HepG2 (cell line): ENCODE data around the gene CEACAM5. TPM values are rescaled to one million over a fixed set of nuclear protein-coding genes. Genes with fewer than 3 reads are reported as not detected.
A peak's percentile ranks its signal among the peaks of the same experiment; 100 is the strongest.

Experiments
- ATAC-seq: fragments of 200-7000 bp; cut with Tn5 transposase; 3 replicates; pipeline ENCODE4 v1.9.1; 2020; ENCODE audit warnings: mild to moderate bottlenecking, moderate library complexity
- BruUV-seq: library from RNA; stranded (reverse); fragments of 400-500 nt; replicated peaks from 2 replicates; lab custom pipeline; 2021; lab: Mats Ljungman, UMichigan
- CTCF ChIA-PET: fragments of 300-600 bp; formaldehyde crosslinking; extraction: SDS; loops from one replicate; lab custom pipeline; 2021; ENCODE audit warnings: low total read pairs, inconsistent platforms, low intra/inter-chr PET ratio; lab: Yijun Ruan, JAX
- POLR2A ChIA-PET: fragments of 350-600 bp; sonication (Branson Sonifier 250); formaldehyde crosslinking; loops from one replicate; lab custom pipeline; 2020; ENCODE audit warnings: antibody characterized with exemption, inconsistent platforms; lab: Yijun Ruan, JAX
- DNase-seq: peaks from one replicate; pipeline ENCODE4 v3.0.0-alpha.2; 2015; ENCODE audit warnings: low spot score
- FAIRE-seq: peaks from 3 replicates; lab custom pipeline; 2011; peaks lifted over from hg19 to GRCh38; lab: Jason Lieb, UNC
- H2AFZ ChIP-seq: one replicate; pipeline ENCODE4 v1.6.1; 2011; ENCODE audit warnings: low read length, inconsistent platforms
- H3K27ac ChIP-seq: fragments of 300-600 bp; 3 replicates; pipeline ENCODE4 v1.8.0; 2011; ENCODE audit warnings: mixed run types, mild to moderate bottlenecking, mixed read lengths, low read length, inconsistent platforms; ENCODE audit not compliant: insufficient read depth; ENCODE audit errors: extremely low read length
- H3K27me3 ChIP-seq, 2 experiments: fragments of 200-600 bp in 1 of 2; 2 replicates in 1 of 2; 3 replicates in 1 of 2; pipeline versions ENCODE4 v1.6.0 to v1.8.0; 2011; ENCODE audit warnings: low read length in 2 of 2, mild to moderate bottlenecking in 2 of 2, moderate library complexity in 2 of 2, inconsistent platforms in 1 of 2; ENCODE audit not compliant: insufficient read depth in 2 of 2, control insufficient read depth in 1 of 2
- H3K36me3 ChIP-seq, 2 experiments: fragments of 200-600 bp in 1 of 2; replicated peaks in 1 of 2; 2 replicates in 1 of 2; 3 replicates in 1 of 2; pipeline versions ENCODE4 v1.5.1 to v1.8.0; 2011; ENCODE audit warnings: low read length in 2 of 2, inconsistent platforms in 1 of 2; ENCODE audit not compliant: insufficient read depth in 2 of 2, control insufficient read depth in 1 of 2
- H3K4me1 ChIP-seq: 2 replicates; pipeline ENCODE4 v1.5.1; 2012; ENCODE audit warnings: low read length, inconsistent platforms; ENCODE audit not compliant: insufficient read depth
- H3K4me2 ChIP-seq: 2 replicates; pipeline ENCODE4 v1.6.0; 2011; ENCODE audit warnings: low read depth, low read length, inconsistent platforms
- H3K4me3 ChIP-seq, 3 experiments: fragments of 200-600 bp in 1 of 3; sonication (generic), shearing (Covaris generic) in 1 of 3; replicated peaks in 1 of 3; 2 replicates each; pipeline ENCODE4 v1.5.1; 2011 to 2016; ENCODE audit warnings: low read length in 3 of 3, inconsistent platforms in 2 of 3, low read depth in 2 of 3, mild to moderate bottlenecking in 2 of 3, control low read depth in 1 of 3, mixed read lengths in 1 of 3; ENCODE audit not compliant: insufficient read depth in 1 of 3
- H3K79me2 ChIP-seq: one replicate; pipeline ENCODE4 v1.6.1; 2011; ENCODE audit warnings: low read length, inconsistent platforms; ENCODE audit not compliant: insufficient read depth
- H3K9ac ChIP-seq: 2 replicates; pipeline ENCODE4 v1.6.0; 2011; ENCODE audit warnings: mild to moderate bottlenecking, low read depth, low read length, inconsistent platforms; ENCODE audit not compliant: insufficient read depth
- H3K9me3 ChIP-seq: 2 replicates; pipeline ENCODE4 v1.5.1; 2012; ENCODE audit warnings: mild to moderate bottlenecking, low read length
- H4K20me1 ChIP-seq: 2 replicates; pipeline ENCODE4 v1.6.0; 2011; ENCODE audit warnings: inconsistent platforms, mild to moderate bottlenecking, low read length, moderate library complexity; ENCODE audit not compliant: insufficient read depth
- GFI1 ChIP-seq: sonication (generic); formaldehyde crosslinking; IDR thresholded peaks from 2 replicates; pipeline ENCODE4 v1.5.0; 2020; ENCODE audit warnings: missing genetic modification reagents, mild to moderate bottlenecking, borderline replicate concordance
- KDM2A ChIP-seq: sonication (generic); formaldehyde crosslinking; IDR thresholded peaks from 2 replicates; pipeline ENCODE4 v1.4.0; 2020; ENCODE audit warnings: low read depth, missing genetic modification reagents, borderline replicate concordance
- MIER3 ChIP-seq: IDR thresholded peaks from 2 replicates; pipeline ENCODE4 v1.6.1; 2016; ENCODE audit warnings: missing compliant biosample characterization, borderline replicate concordance
- MYC ChIP-seq: sonication (generic); formaldehyde crosslinking; IDR thresholded peaks from 2 replicates; pipeline ENCODE4 v1.9.0; 2021; ENCODE audit warnings: missing genetic modification reagents, borderline replicate concordance
- REPIN1 ChIP-seq: sonication (generic); formaldehyde crosslinking; IDR thresholded peaks from 2 replicates; pipeline ENCODE4 v1.8.0; 2022; ENCODE audit warnings: missing genetic modification reagents, low read depth, mild to moderate bottlenecking, borderline replicate concordance
- ZNF263 ChIP-seq: sonication (generic); formaldehyde crosslinking; IDR thresholded peaks from 2 replicates; pipeline ENCODE4 v1.4.0; 2020; ENCODE audit warnings: missing genetic modification reagents
- ZNF33A ChIP-seq: sonication (generic); formaldehyde crosslinking; IDR thresholded peaks from 2 replicates; pipeline ENCODE4 v1.5.1; 2020; ENCODE audit warnings: missing genetic modification reagents, mild to moderate bottlenecking, moderate library complexity, borderline replicate concordance
- ZNF343 ChIP-seq: sonication (generic); formaldehyde crosslinking; IDR thresholded peaks from 2 replicates; pipeline ENCODE4 v1.4.0; 2020; ENCODE audit warnings: mild to moderate bottlenecking, missing genetic modification reagents
- ZNF709 ChIP-seq: sonication (generic); formaldehyde crosslinking; IDR thresholded peaks from 2 replicates; pipeline ENCODE4 v1.5.0; 2020; ENCODE audit warnings: mild to moderate bottlenecking, missing genetic modification reagents
- ZNF724P ChIP-seq: sonication (generic); formaldehyde crosslinking; IDR thresholded peaks from 2 replicates; pipeline ENCODE4 v1.8.0; 2022; ENCODE audit warnings: missing genetic modification reagents, borderline replicate concordance
- ZNF839 ChIP-seq: sonication (generic); formaldehyde crosslinking; IDR thresholded peaks from 2 replicates; pipeline ENCODE4 v1.4.0; 2020; ENCODE audit warnings: missing genetic modification reagents, mild to moderate bottlenecking, borderline replicate concordance
- WGBS: methylation state at CpG from one replicate; pipeline ENCODE4 v1.1.6; 2017; ENCODE audit warnings: low lambda C conversion rate; 5-methylcytosine and 5-hydroxymethylcytosine counted together
- in situ Hi-C: cut with HindIII; loops from 2 replicates; pipeline ENCODE4 v1.10.0; 2017; ENCODE audit warnings: low pct_unique_long_range_greater_than_20kb; ENCODE audit not compliant: extremely low pct_ligation_motif_present
- intact Hi-C: fragments of 100-400 bp; cut with micrococcal nuclease; formaldehyde crosslinking; loops from one replicate; pipeline ENCODE4 v1.10.0; 2022; ENCODE audit not compliant: unreplicated experiment
- polyA plus RNA-seq, 8 experiments: library from polyadenylated mRNA; depleted of rRNA in 3 of 8; stranded (reverse) in 7 of 8; unstranded in 1 of 8; fragments of >200 nt; fragmentation: Illumina TruSeq in 4 of 8; extraction: Trizol in 4 of 8; gene quantifications; 2 replicates each; pipeline versions ENCODE4 v1.2.1 to v1.2.3, GENCODE V29; 2011 to 2016; ENCODE audit warnings: low read depth in 4 of 8, missing spikeins in 1 of 8, mixed read lengths in 1 of 8; ENCODE audit not compliant: insufficient read depth in 1 of 8
- total RNA-seq, 5 experiments: library from RNA; depleted of rRNA; stranded (reverse); fragments of >200 nt; fragmentation: Illumina TruSeq; extraction: Trizol; gene quantifications; 2 replicates each; pipeline ENCODE4 v1.2.3, GENCODE V29; 2016; ENCODE audit warnings: low read depth in 1 of 5
- TF ChIP-seq, protein P1 (sequence below): IDR thresholded peaks from 2 replicates; pipeline ENCODE4 v1.6.1; 2016; ENCODE audit warnings: mild to moderate bottlenecking, missing biosample characterization, missing genetic modification reagents

The CEACAM5 gene
- total and polyA plus RNA-seq, 2 of the 13 experiments (the other 11 are each of a cell fraction or from before 2014, with no cell fraction given), result not detected

- CTCF ChIA-PET, result no interaction called here
- Histone ChIP-seq H3K79me2 (no peaks in the 10 kb centered on the region), H3K4me1 (no peaks in the 10 kb centered on the region), H3K27ac (no peak within 1 kb of the TSS), H3K4me2 (no peak within 1 kb of the TSS)
- no peak for TF ChIP-seq ZNF839 (CRISPR knock-in tag)
- peak; percentile 38; the same call in 1 of the 2 replicates for TF ChIP-seq ZNF263 (CRISPR knock-in tag)
- TF ChIP-seq, all 625 proteins: peak for 1
- no peak within 1 kb of the TSS for H3K4me3 ChIP-seq
- H3K9ac ChIP-seq, result no peak within 1 kb of the TSS
- H2AFZ ChIP-seq, result no peak within 1 kb of the TSS
- no peaks in the 10 kb centered on the region for H4K20me1 ChIP-seq
- FAIRE-seq (no peak), ATAC-seq (no peak), DNase-seq (no peak)
- POLR2A ChIA-PET, result no interaction called here
- H3K36me3 ChIP-seq, result no peaks in the 10 kb centered on the region
- no TSS peak for BruUV-seq
- 2% methylated on average over 3 of the region's 3 CpGs for WGBS
- H3K9me3 ChIP-seq, result no peaks in the 10 kb centered on the region
- in situ Hi-C loops, result no loop called here
- H3K27me3 ChIP-seq, result peaks cover 0 to 11% of the 10 kb centered on the region in 2 experiments; a peak in 1 of 5 replicates
- intact Hi-C loops, result no loop called here
Observed at GRCh38 chr19:41755328-41755913, 47.0 kb downstream of the CEACAM5 start, which contains the start of gene CEACAM6. CEACAM6 (plus strand) TSS chr19:41755530; CDS start chr19:41755639, 109 bp downstream.

DNA sequence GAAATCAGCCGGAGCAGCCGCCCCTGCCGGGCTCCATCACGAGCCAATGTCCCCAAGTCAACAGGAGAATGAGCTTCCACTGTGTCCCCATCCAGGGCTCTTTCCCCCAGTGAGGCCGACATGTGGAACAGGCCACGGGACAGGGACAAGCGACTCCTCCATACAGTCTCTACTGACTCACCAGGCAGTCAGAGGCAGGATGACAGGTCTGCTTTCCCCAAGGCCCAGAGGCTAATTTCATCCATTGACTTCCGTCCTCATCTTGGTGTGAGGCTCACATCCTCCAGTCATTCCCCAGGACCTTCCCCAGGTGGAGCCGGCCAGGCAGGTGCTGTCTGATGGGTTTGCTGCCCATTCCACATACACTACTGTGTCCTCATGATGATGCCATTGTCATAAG lies 50.4 kb downstream of the CEACAM5 start:
- Histone ChIP-seq H3K9ac (no peak overlapping the region), H4K20me1 (no peaks in the 10 kb centered on the region), H3K4me3 (no peak overlapping the region), H3K4me1 (no peaks in the 10 kb centered on the region), H3K4me2 (no peak overlapping the region), H3K27me3 (peaks cover 0 to 18% of the 10 kb centered on the region in 2 experiments; a peak in 1 of 5 replicates), H2AFZ (no peak overlapping the region), H3K79me2 (no peaks in the 10 kb centered on the region), H3K27ac (no peak overlapping the region), H3K9me3 (no peaks in the 10 kb centered on the region), H3K36me3 (no peaks in the 10 kb centered on the region)
- POLR2A ChIA-PET, result no interaction called here
- TF ChIP-seq ZNF724P, result no peak
- no peak for TF ChIP-seq ZNF33A (CRISPR knock-in tag)
- TF ChIP-seq ZNF709 (CRISPR knock-in tag), result no peak
- no peak for TF ChIP-seq REPIN1 (CRISPR knock-in tag)
- TF ChIP-seq MIER3, result no peak
- no peak for TF ChIP-seq MYC (CRISPR knock-in tag)
- TF ChIP-seq, protein P1, sequence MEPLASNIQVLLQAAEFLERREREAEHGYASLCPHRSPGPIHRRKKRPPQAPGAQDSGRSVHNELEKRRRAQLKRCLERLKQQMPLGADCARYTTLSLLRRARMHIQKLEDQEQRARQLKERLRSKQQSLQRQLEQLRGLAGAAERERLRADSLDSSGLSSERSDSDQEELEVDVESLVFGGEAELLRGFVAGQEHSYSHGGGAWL, result no peak
- no peak for TF ChIP-seq ZNF343 (CRISPR knock-in tag)
- TF ChIP-seq GFI1 (CRISPR knock-in tag), result no peak
- TF ChIP-seq KDM2A (CRISPR knock-in tag), result no peak
- no peak for ATAC-seq
- FAIRE-seq, result no peak
- no peak for DNase-seq
- BruUV-seq, result no TSS peak
- intact Hi-C loops (no loop called here), in situ Hi-C loops (no loop called here)
- WGBS, result 2% methylated on average over 9 of the region's 9 CpGs
- CTCF ChIA-PET, result no interaction called here
